HEK293T (cell line): ENCODE data around the gene HIVEP3.

ENCODE experiments used
- ARNT ChIP-seq: fragments of 450-650 bp; IDR thresholded peaks from 2 replicates; pipeline ENCODE4 v1.6.1; 2017; ENCODE audit warnings: mild to moderate bottlenecking
- ELF4 ChIP-seq: fragments of 450-650 bp; IDR thresholded peaks from 2 replicates; pipeline ENCODE4 v1.6.1; 2017; ENCODE audit warnings: antibody characterized with exemption
- FOXK2 ChIP-seq: fragments of 450-650 bp; IDR thresholded peaks from 2 replicates; pipeline ENCODE4 v1.6.1; 2016; ENCODE audit warnings: mild to moderate bottlenecking
- FOXM1 ChIP-seq: fragments of 450-650 bp; IDR thresholded peaks from 2 replicates; pipeline ENCODE4 v1.6.1; 2017; ENCODE audit warnings: mild to moderate bottlenecking, borderline replicate concordance
- HDGF ChIP-seq: fragments of 450-650 bp; IDR thresholded peaks from 2 replicates; pipeline ENCODE4 v1.6.1; 2017; ENCODE audit warnings: antibody characterized with exemption, borderline replicate concordance
- SP1 ChIP-seq: fragments of 450-650 bp; IDR thresholded peaks from 2 replicates; pipeline ENCODE4 v1.6.1; 2017
- SUZ12 ChIP-seq: fragments of 450-650 bp; IDR thresholded peaks from 2 replicates; pipeline ENCODE4 v1.6.1; 2016; ENCODE audit warnings: mild to moderate bottlenecking
- ZNF384 ChIP-seq: fragments of 450-650 bp; IDR thresholded peaks from 2 replicates; pipeline ENCODE4 v1.6.1; 2016

DNA sequence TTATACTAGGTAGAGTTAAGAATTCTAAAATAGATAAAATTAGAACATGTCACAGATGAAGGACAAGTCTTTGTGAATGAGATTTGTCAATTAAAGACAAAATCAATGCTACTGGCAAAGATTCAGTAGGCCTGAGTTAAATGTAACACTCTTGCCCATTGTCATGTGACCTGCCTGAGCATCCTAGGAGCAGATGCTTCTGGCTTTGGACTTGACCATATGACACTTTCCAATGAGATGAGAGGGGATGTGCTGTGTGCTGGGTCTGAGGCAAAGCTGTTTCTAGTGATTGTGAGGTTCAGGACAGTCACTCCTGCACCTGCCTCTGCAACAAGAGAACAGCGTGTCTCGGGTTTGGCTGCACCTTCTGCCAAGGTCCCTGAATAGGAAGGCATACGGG is 144.9 kb downstream of the HIVEP3 start:
- TF ChIP-seq ZNF384 (no peak), ELF4 (no peak), FOXK2 (no peak), HDGF (no peak), SUZ12 (no peak), FOXM1 (no peak), ARNT (no peak), SP1 (no peak)
